ENCODE measurements around the gene HIVEP3. TPM values are rescaled to one million over a fixed set of nuclear protein-coding genes. Genes with fewer than 3 reads are reported as not detected.

The HIVEP3 gene
- total RNA-seq, 1 experiment from 2014 or later, result 0.55 TPM

- TF ChIP-seq MYBL2 (CRISPR knock-in tag; IDR thresholded peaks at IDR 0.05), result no peak
- TF ChIP-seq ZNF121 (CRISPR knock-in tag; IDR thresholded peaks at IDR 0.05), result no peak
Observed at GRCh38 chr1:41840592-41841246, 78.0 kb downstream of the HIVEP3 start (continued).

- H3K36me3 Mint-ChIP-seq, result no peaks in the 10 kb centered on the region
Observed at GRCh38 chr1:41838266-41838665, 80.5 kb downstream of the HIVEP3 start.

More at GRCh38 chr1:41838266-41838665, 80.5 kb downstream of the HIVEP3 start:
- ChIA-PET POLR2A (no interaction called here), CTCF (no interaction called here)
- Mint-ChIP-seq H3K27me3 (ENCODE audit: low read depth) (no peaks in the 10 kb centered on the region; the same call in 1 of the 2 replicates), H3K4me1 (peaks cover 14% of the 10 kb centered on the region), H3K4me3 (no peak overlapping the region), H3K9me3 (no peaks in the 10 kb centered on the region), H3K27ac (no peak overlapping the region)
- no peak for DNase-seq (ENCODE audit: low spot score)
- no peak for ATAC-seq
- TF ChIP-seq ZBTB43 (CRISPR knock-in tag; IDR thresholded peaks at IDR 0.05) (no peak), ARID4B (CRISPR knock-in tag; IDR thresholded peaks at IDR 0.05; ENCODE audit: borderline replicate concordance) (no peak), NFATC4 (CRISPR knock-in tag; IDR thresholded peaks at IDR 0.05) (no peak), ZNF219 (CRISPR knock-in tag; IDR thresholded peaks at IDR 0.05; ENCODE audit: borderline replicate concordance) (no peak), SMAD4 (CRISPR knock-in tag; IDR thresholded peaks at IDR 0.05) (no peak), ZNF281 (CRISPR knock-in tag; IDR thresholded peaks at IDR 0.05) (no peak), PRDM15 (CRISPR knock-in tag; IDR thresholded peaks at IDR 0.05) (no peak), IRF2 (CRISPR knock-in tag; IDR thresholded peaks at IDR 0.05; ENCODE audit: borderline replicate concordance, low read depth) (no peak), JAZF1 (CRISPR knock-in tag; IDR thresholded peaks at IDR 0.05) (no peak), ZMAT4 (CRISPR knock-in tag; IDR thresholded peaks at IDR 0.05) (no peak), ELF4 (CRISPR knock-in tag; IDR thresholded peaks at IDR 0.05; ENCODE audit: low read depth) (no peak), ZNF121 (CRISPR knock-in tag; IDR thresholded peaks at IDR 0.05) (no peak)

Measured in WTC11 (cell line).